HG03196 (cell line): ENCODE measurements around the gene NPHP3.
A peak's percentile ranks its signal among the peaks of the same experiment; 100 is the strongest.

Experiments
- ATAC-seq: cut with Tn5 transposase; IDR thresholded peaks from one replicate; pipeline ENCODE4 v1.9.1; 2021; ENCODE audit not compliant: unreplicated experiment

Gene NPHP3

DNA sequence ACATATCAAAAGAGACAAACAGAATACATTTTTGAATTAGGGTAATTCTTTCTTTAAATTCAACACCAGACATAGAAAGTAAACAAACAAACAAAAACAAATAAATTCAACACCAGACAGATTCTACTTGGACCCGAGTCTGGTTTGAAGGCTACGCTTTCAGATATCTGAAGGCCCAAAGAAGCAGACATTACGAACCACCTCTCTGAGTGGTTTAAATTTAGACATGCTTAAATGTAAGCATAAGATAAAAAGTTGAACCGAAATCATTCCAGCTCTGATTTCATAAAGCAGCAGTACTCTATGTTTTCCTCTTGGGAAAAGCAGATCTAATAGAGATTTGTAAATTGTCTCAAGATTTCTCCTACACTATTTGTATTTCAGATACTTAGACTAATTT is 32.2 kb downstream of the NPHP3 start:
- no peak for ATAC-seq

DNA sequence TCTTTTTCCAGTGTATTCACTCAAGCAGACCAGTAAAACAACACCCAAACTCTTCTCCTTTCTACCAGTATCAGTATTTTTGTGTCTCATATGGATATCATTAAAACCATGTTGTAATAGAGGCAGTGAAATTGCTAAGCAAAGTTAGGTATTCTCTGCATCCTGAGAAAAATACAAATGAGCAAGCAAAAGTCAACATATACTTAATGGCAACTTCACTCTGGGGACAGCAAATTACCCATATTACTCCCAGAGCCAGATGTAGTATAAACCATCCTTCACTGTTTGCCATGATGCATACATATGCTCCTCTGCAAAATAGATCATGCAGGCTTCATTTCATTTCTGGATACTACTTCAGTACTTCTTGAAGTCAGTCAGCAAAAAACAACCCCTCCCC is 40.0 kb downstream of the NPHP3 start:
- ATAC-seq: no peak

DNA sequence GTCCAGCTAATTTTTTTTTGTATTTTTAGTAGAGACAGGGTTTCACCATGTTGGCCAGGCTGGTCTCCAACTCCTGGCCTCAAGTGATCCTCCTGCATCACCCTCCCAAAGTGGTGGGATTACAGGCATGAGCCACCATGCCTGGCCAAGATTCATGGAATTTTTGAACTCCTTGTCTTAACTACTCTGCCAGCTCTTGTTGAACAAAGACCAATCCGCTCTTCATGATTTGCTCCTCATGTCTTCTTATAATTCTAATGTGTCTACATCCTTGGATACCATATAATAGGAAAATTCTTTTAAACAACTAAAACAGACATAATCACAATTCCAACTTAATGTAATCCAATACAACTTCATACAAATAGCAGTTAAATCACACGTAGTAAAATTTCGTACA is 40.8 kb downstream of the NPHP3 start:
- no peak for ATAC-seq

DNA sequence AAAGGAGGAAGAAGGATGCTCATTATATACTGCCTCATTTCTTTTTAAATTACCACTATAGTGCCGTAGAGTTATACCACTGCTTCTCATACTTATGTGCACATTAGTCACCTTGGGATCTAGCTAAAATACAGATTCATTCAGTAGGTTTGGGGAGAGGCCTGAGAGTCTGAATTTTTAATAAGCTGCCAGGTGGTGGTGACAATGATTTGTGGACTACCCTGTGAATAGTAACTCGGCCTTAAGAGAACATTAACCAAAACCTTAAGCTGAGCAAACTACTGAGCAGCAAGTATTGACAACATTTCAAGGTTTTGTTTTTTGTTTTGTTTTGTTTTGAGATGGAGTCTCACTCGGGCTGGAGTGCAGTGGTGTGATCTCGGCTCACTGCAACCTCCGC is 42.3 kb downstream of the NPHP3 start:
- no peak for ATAC-seq

DNA sequence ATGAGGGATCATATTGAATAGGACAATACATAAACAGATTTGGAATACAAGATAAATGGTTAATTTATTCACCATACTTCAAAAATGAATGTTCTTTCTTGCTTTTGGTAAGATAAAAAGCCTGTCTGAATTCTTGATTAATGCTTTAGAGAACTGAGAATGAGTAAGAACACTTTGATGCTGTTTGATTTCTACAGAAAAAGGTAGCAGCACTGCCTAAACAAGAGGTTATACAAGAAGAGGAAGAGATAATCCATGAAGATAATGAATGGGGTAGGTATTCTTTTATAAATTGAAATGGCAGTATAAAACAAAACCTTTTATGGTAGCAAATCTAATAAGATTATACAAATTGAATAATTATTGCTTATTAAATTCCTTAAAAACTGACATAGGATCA is 46.8 kb downstream of the NPHP3 start:
- ATAC-seq: no peak

DNA sequence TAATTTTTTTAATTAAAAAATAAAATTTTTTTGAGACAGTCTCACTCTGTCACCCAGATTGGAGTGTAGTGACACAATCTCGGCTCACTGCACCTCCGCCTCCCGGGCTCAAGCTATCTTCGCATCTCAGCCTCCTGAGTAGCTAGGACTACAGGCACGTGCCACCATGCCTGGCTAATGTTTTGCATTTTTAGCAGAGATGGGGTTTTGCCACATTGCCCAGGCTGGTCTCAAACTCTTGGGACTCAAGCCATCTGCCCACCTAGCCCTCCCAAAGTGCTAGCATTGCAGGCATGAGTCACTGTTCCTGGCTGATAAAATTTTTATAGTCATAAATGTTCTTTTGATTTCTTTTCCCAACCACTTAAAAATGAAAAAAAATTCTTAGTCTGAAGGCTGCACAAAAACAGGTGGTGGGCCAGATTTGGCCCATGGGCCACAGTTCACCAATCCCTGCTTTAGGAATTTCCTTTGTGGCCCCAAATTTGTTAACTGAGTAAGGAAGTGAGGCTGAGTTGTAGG is 52.9 kb downstream of the NPHP3 start:
- ATAC-seq: no peak

DNA sequence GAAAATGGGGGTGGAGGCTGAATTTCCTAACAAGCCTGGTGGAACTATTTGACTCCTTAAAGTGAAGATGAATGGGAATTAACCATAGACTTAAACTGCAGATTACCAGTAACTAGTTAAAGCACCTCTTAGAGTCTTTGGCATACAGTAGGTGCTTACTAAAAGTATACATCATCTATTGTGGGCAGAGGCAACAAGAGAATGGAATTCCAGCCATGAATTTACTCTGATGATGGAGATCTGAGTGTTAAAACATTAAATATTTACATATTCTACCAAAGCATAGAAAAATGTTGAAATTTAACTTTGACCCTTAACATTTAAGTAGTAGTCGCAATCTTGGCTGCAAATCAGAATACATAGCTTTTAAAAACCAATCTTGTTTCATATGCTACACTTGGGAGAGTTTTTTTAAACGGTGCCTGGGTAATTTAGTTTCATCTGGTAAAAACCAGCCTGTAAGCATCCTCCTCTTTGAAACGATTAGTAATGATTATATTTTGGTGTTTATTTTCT is 56.9 kb downstream of the NPHP3 start:
- no peak for ATAC-seq

DNA sequence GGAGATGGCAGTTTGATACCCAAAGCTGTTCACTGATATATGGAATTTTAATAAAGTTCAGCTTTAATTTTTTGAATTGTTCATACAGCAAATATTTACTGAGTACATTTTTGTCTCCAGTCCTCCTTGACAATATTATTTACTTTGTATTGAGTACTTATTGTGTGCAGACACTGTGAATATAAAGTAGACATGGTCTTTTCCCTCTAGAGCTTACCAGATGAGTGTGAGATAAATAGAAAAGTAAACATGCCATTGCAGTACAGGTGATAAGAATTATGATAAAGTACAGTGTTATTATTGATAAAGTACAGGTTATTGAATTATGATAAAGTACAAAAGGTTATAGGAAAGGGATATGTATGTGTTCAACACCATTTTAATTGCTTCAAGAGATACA is 60.0 kb downstream of the NPHP3 start:
- ATAC-seq: no peak

DNA sequence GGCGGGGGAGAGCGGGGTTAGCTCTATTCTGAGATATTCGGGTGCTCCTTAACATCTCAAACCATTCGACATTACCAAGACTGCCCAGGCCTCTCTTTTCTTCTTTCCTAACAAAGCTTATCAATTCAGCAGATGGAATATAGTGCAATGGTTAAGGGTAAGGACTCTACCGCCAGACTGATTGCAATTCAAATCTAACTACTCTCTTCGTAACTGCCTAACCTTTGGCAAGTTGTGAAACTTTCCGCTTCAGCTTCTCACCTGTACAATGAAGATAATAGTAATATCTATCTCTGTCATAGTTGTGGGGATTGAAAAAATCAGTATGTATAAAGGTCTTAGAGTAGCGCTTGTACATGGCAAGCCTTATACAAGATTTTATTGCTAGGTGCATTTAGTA is 61.1 kb downstream of the NPHP3 start:
- no peak for ATAC-seq

DNA sequence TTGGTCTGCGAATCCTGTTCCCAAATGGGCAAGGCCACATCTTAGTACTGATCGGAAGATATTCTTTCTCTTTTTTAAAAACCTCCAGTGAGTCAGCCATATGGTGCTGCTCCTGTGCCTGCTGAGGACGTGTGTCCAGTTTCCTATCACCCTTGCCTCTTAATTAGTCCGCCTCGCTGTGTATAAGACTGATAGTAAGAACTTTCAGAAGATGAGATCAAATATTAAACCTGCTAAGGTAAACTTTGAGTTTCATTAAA is 61.5 kb downstream of the NPHP3 start:
- peak; percentile 3 for ATAC-seq

DNA sequence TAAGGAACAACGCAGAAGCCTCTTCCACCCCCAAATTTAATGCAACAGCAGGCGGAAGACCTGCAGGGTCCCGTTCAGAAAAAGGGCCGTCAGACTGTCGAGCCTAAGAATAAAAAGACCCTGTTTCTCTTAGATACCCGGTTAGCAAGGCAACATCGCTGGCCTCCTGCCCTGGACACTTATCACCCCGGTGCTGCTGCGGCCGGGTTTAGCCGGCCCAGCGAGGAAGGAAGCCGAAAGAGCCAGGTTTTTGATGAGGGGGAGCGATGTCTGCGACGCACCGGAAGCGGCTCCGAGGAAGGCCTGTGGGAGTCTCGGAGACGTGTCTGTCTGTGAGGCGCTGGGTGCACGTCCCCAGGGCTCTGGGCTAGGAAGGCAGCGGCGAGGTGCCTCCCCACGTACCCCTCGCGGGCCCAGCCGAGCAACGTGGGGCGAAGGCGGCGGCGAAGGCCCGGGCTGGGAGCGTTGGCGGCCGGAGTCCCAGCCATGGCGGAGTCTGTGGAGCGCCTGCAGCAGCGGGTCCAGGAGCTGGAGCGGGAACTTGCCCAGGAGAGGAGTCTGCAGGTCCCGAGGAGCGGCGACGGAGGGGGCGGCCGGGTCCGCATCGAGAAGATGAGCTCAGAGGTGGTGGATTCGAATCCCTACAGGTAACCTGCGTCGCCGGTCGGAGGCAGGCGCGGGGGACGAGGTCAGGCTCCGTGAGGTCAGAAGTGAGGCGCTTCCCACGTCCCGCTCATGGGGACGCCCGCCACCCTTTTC is 62.0 kb downstream of the NPHP3 start, which contains the start of gene UBA5:
UBA5 (plus strand) TSS at position 278 of the 759 bp plus-strand sequence; CDS start at position 487, 209 bp downstream.
- ATAC-seq: peak; percentile 69

DNA sequence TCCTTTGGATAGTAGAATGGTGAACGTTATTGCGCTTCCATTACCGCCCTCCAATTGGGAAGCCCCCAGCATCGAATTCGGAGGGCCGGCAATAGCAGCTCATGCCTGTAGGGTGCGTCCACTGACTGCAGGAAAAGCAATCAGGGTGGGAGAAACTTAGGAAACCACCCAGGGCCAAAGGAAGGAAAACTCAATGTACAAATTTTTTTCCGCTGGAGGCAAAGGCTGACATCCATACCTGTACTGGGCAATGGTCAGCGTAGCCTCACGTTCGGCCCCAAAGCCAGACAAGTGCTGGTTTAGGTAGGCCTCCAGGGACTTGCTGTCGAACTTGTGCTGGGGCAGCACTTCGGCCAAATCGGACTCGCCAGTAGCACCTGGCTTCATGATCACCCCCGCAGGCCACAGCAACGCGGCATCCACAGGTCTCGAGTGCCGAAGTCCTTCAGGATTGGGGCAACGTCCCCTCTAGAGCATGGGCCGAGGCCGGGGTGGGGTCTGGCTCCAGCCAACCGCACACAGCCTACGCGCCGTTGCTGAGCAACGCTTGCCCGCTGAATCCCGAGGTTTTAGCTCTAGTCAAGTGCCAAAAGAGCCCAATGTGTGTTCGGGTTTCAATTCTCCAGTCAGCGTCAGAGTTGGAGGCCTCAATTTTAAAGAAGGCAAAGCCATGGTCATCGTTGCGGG is 62.7 kb downstream of the NPHP3 start, which contains the start of gene ACAD11:
ACAD11 (minus strand) TSS at position 445 of the 687 bp plus-strand sequence; CDS start at position 387, 58 bp downstream.
- peak; percentile 60 for ATAC-seq

DNA sequence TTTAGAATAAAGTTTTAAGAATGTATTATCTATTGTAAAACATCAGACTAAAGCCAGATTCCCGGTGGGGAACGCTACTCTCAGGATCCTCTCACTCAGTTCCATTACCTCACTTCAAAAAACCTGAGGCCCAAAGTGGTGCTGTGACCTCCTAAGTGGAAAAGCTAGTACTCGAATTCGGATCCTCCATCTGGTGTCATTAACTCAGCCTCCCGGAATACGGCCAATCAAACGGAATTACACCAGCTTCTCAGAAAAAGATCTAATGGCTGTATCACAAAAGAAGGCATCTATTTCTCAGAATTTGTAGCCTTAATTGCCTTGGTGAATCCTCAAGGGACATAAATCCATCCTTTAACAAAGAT is 63.2 kb downstream of the NPHP3 start:
- ATAC-seq: no peak

DNA sequence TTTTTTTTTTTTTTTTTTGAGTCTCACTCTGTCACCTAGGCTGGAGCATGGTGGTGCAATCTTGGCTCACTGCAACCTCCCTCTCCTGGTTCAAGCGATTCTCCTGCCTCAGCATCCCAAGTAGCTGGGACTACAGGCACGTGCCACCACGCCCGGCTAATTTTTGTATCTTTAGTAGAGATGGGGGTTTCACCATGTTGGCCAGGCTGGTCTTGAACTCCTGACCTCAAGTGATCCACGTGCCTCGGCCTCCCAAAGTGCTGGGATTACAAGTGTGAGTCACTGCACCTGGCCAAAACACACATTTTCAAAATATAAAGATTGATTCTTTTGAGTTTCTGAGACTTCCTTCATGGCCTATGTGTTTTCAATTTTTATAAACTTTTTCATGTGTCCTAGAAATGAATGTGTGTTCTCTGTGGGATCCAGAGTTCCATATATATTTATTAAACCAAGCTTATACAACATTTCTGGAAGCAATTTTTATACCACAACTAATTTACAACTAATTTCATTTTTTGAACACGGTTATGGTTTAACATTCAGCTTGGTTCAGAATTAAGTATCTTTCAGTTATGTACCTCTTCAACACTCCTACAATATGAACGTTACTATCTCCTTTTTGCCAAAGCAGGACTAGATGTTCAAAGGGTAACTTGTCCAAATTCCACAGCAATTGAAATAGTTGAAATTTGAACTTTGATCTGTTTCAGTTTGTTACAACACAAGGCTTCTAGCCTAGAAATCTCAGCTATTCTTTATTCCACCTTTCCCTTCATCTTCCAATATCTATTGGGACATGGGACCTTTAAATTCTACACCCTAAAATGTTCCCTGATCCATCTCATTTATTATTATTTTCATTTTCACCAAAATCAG is 64.1 kb downstream of the NPHP3 start:
- ATAC-seq: no peak

DNA sequence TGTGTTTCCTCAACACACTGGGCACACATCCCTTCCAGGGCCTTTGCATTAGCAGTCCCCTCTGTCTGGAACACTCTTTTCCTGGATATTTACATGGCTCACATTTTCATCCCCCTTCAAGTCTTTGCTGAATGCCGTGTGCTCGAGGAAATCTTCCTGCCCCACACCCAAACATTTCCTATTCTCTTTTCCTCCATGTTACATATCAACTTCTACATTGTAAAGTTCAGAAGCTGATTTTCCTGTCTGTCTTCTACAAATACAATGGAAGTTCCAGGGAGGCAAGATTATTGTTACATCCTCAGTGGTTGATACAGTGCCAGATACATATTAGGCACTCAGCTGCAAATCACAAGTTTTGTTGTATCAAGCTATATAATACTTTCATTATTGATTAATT is 66.7 kb downstream of the NPHP3 start:
- ATAC-seq: no peak

DNA sequence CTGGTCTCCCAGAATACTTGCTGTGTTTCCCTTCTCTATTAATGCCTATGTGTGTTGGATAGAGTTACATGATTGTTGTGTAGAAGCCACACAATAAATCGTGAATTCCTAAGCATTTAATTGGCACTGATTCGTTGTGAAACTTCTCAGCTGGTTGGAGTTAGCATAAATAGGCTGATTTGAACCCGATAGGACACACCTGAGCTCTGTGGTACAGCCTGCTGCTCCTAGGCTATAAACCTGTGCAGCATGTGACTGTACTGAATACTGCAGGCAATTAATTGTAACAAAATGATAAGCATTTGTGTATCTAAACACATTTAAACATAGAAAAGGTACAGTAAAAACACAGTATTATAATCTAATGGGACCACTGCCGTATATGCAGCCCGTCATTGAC is 67.5 kb downstream of the NPHP3 start:
- no peak for ATAC-seq

DNA sequence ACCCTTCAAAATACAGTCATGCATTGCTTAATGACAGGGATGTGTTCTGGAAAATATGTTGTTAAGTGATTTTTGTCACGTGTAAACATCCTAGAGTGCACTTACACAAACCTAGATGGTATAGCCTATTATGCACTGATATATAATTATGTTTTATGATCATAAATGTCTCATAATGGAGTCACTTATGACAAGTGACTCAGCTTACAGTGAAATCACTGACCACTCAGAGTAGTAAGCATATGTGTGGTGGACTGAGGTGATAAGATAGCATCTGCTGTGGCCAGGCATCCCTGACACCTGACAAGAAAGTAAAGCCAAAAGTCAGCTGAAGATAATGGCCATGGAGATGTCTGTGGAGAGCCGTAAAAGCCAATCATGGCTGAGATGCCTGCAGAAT is 68.0 kb downstream of the NPHP3 start:
- ATAC-seq: no peak

DNA sequence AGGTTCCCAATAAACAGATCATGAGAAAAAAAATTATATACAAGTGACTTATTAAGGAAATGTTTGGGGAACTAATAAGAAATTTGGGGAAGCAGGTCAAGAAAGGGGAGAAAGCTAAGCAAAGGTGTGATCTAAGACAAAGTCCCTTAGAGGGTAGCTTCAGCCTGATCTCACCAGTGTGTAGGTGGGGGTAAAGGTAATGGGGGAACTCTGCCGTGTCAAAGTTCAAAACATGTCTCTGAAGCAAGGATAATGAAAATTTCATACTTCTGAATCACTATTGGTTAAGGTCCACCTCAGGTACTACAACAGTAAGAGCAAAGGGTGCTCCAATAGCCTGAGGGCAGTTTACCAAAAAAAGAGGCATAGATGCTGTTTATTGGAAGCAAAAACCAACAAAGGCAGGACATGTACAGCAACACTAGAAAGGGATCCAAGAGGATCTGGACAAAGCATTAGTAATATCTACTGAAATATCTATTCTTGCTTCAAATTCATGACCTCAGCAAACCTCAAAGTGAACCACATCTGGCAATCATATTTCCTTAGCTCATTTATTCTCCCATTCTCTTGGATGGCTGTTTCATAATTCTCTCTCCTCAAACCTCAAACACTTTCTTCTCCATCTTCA is 69.5 kb downstream of the NPHP3 start:
- ATAC-seq: no peak

DNA sequence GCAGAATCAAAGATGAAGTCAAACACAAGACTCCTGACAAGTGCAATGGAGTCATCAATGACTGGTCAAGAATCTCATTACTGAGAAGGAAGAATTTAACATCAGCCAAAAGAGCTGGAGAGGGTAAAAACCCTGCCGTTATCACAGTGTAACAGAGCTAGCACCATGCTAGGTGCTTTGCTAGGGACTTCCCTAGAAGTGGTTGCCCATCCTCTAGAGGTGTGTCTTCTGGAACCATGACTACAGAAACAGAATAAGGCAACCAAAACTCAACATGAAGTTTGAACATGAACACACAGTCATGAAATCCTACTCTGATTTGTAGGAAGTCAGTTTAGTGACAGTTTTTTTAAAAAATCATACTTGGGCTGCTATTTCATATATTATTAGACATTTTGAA is 72.1 kb downstream of the NPHP3 start:
- no peak for ATAC-seq

DNA sequence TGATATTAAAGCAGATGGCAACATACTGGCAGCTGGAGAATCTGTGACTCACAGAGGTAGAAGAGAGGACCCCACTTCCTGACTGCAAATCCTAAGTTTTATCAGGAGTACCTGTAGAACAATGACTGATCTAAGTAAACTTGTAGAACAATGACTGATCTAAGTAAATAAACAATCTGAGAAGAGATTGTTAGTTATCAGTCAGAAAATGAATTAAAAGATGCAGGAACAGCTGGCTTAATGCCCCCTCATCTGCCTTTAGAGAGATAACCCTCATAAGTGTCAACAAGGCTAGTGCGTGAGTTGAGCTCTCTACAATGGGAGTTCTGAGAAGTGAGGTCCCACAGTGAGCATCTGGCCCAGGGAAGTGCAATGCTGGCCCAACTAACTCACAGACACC is 77.2 kb downstream of the NPHP3 start:
- ATAC-seq: no peak

DNA sequence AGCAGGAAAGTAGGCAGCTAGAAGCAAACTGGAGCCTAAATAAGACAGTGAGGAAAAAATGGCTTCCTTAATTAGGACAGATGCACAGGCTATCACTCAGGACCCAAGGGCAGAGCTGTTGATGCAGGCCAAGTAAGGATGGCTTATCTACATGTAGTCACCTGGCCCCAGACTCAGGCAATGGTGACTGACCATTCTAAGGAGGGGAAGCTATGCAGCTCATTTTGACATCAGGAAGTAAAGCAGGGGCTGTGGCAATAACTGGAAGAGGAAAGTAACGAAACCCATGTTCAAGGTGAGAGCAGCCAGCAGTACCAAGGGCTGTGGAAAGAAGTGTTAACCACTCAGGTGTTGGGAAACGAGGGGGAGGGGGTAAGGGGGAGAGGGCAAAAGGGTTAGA is 78.8 kb downstream of the NPHP3 start:
- ATAC-seq: no peak
